Right cardiac atrium (tissue), 5 donors: ENCODE data around the gene FGFRL1. TPM values are rescaled to one million over a fixed set of nuclear protein-coding genes. Genes with fewer than 3 reads are reported as not detected.

ENCODE experiments used
- ATAC-seq, 2 donors: fragments of 200-7000 bp; cut with Tn5 transposase; one replicate each; pipeline versions ENCODE4 v1.8.0 to v1.9.1; 2020; ENCODE audit warnings: moderate library complexity in 2 of 2, mild to moderate bottlenecking in 1 of 2
- DNase-seq, 3 donors: peaks; one replicate each; pipeline ENCODE4 v3.0.0-alpha.2; 2020
- H3K27ac ChIP-seq: one replicate; pipeline ENCODE4 v1.5.1; 2013; ENCODE audit warnings: mild to moderate bottlenecking, low read length, control low read depth, moderate library complexity
- H3K27me3 ChIP-seq: one replicate; pipeline ENCODE4 v1.6.1; 2013; ENCODE audit not compliant: control insufficient read depth, insufficient read depth
- H3K4me1 ChIP-seq: one replicate; pipeline ENCODE4 v1.6.1; 2013; ENCODE audit warnings: low read length; ENCODE audit not compliant: control insufficient read depth, insufficient read depth
- H3K4me3 ChIP-seq: one replicate; pipeline ENCODE4 v1.5.1; 2013; ENCODE audit warnings: low read length, control low read depth
- H3K9me3 ChIP-seq: one replicate; pipeline ENCODE4 v1.6.1; 2013; ENCODE audit warnings: low read length; ENCODE audit not compliant: control insufficient read depth
- WGBS: extraction: QIAGEN DNeasy Blood & Tissue Kit; methylation state at CpG from one replicate; pipeline ENCODE4 v1.1.7; 2013; 5-methylcytosine and 5-hydroxymethylcytosine counted together
- intact Hi-C, 4 donors: fragments of 100-400 bp; cut with DNase I; formaldehyde crosslinking; loops; one replicate each; pipeline versions ENCODE4 v1.11.0 to v1.14.0; 2022 to 2023
- polyA plus RNA-seq: library from polyadenylated mRNA; stranded (reverse); fragments of 200-250 nt; gene quantifications from one replicate; pipeline ENCODE4 v1.2.3, GENCODE V29; 2013
- total RNA-seq, 4 donors: library from RNA; stranded (reverse); fragmentation: NEBNext Ultra II Directional; extraction: Animal tissue kit (Norgen Biotek cat#: 25700); gene quantifications; one replicate each; pipeline ENCODE4 v1.2.1, GENCODE V29; 2021
- donor health status: healthy with polysubstance abuse.
- donor health status: DM: no; HTN: yes; CAD: no.
- donor health status: DM: no; HTN: no; CAD: no.
- donor health status: DM: no; HTN: yes; CAD: no; lungs with severe emphysema.
- donor health status: DM: yes; HTN: yes; CAD: no.

FGFRL1 gene
- total and polyA plus RNA-seq, 5 donors = 17.4 to 21.7 (median 19.2) TPM

GRCh38 chr4:1060621-1061020 is 49.2 kb downstream of the FGFRL1 start:
- no peaks in the 10 kb centered on the region for H3K27me3 ChIP-seq
- H3K27ac ChIP-seq = no peak overlapping the region
- DNase-seq = no peak
- H3K4me1 ChIP-seq = no peaks in the 10 kb centered on the region
- no peak for ATAC-seq
- WGBS = 92% methylated on average over 9 of the region's 9 CpGs
- no peaks in the 10 kb centered on the region for H3K9me3 ChIP-seq
- no peak overlapping the region for H3K4me3 ChIP-seq
- intact Hi-C loops = no loop called here

- 76% methylated on average over 14 of the region's 14 CpGs for WGBS
- H3K4me1 ChIP-seq = no peaks in the 10 kb centered on the region
- H3K4me3 ChIP-seq = no peak overlapping the region
- no peak overlapping the region for H3K27ac ChIP-seq
- no peak for ATAC-seq
- H3K9me3 ChIP-seq = no peaks in the 10 kb centered on the region
- intact Hi-C loops = no loop called here
- H3K27me3 ChIP-seq = no peaks in the 10 kb centered on the region
- no peak for DNase-seq
Measured at GRCh38 chr4:1061056-1061700, 49.8 kb downstream of the FGFRL1 start.

- no peak for DNase-seq
- H3K27me3 ChIP-seq = no peaks in the 10 kb centered on the region
Measured at GRCh38 chr4:1061760-1062159, 50.3 kb downstream of the FGFRL1 start.

GRCh38 chr4:1062419-1062818 is 51.0 kb downstream of the FGFRL1 start:
- intact Hi-C loops = no loop called here
- no peaks in the 10 kb centered on the region for H3K4me1 ChIP-seq
- no peak overlapping the region for H3K4me3 ChIP-seq
- WGBS = 44% methylated on average over 7 of the region's 7 CpGs
- no peak overlapping the region for H3K27ac ChIP-seq
- no peaks in the 10 kb centered on the region for H3K9me3 ChIP-seq
- DNase-seq = no peak
- ATAC-seq = no peak
- no peaks in the 10 kb centered on the region for H3K27me3 ChIP-seq

More at GRCh38 chr4:1061760-1062159, 50.3 kb downstream of the FGFRL1 start:
- H3K4me1 ChIP-seq = no peaks in the 10 kb centered on the region
- 57% methylated on average over 6 of the region's 6 CpGs for WGBS
- intact Hi-C loops = no loop called here
- no peak for ATAC-seq
- H3K27ac ChIP-seq = no peak overlapping the region
- no peaks in the 10 kb centered on the region for H3K9me3 ChIP-seq
- no peak overlapping the region for H3K4me3 ChIP-seq

DNA sequence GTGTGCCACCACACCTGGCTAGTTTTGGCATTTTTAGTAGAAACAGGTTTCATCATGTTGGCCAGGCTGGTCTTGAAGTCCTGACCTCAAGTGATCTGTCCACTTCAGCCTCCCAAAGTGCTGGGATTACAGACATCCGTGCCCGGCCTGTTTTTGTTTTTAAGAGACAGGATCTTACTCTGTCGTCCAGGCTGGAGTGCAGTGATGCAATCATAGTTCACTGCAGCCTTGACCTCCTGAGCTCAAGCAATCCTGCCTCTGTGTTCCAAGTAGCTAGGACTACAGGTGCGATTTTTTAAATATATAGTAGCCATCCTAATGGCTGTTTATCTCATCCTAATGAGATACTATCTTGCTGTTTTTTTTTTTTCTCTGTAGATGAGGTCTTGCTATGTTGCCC is 54.3 kb downstream of the FGFRL1 start:
- DNase-seq = no peak
- Histone ChIP-seq H3K27ac (no peak overlapping the region), H3K4me3 (no peak overlapping the region), H3K27me3 (no peaks in the 10 kb centered on the region), H3K4me1 (no peaks in the 10 kb centered on the region), H3K9me3 (no peaks in the 10 kb centered on the region)
- no peak for ATAC-seq
- intact Hi-C loops = no loop called here
- 23% methylated on average over 4 of the region's 4 CpGs for WGBS

GRCh38 chr4:1069394-1069793 is 58.0 kb downstream of the FGFRL1 start:
- no peak for ATAC-seq

GRCh38 chr4:1072830-1073446 is 61.5 kb downstream of the FGFRL1 start:
- H3K4me3 ChIP-seq = no peak overlapping the region
- intact Hi-C loops = no loop called here
- H3K27me3 ChIP-seq = no peaks in the 10 kb centered on the region
- no peak overlapping the region for H3K27ac ChIP-seq
- DNase-seq = peak in 2 of 3 donors; percentile 55 to 72
- WGBS = 24% methylated on average over 11 of the region's 11 CpGs
- H3K4me1 ChIP-seq = no peaks in the 10 kb centered on the region
- no peaks in the 10 kb centered on the region for H3K9me3 ChIP-seq
- peak; percentile 83 to 84 for ATAC-seq

More at GRCh38 chr4:1069394-1069793, 58.0 kb downstream of the FGFRL1 start:
- no peak overlapping the region for H3K4me3 ChIP-seq
- no peaks in the 10 kb centered on the region for H3K4me1 ChIP-seq
- DNase-seq = no peak
- no peaks in the 10 kb centered on the region for H3K9me3 ChIP-seq
- H3K27ac ChIP-seq = no peak overlapping the region
- H3K27me3 ChIP-seq = no peaks in the 10 kb centered on the region
- intact Hi-C loops = no loop called here
- WGBS = 83% methylated on average over 7 of the region's 7 CpGs

GRCh38 chr4:1074077-1074476 is 62.7 kb downstream of the FGFRL1 start:
- Histone ChIP-seq H3K4me1 (no peaks in the 10 kb centered on the region), H3K27ac (no peak overlapping the region), H3K9me3 (no peaks in the 10 kb centered on the region), H3K4me3 (no peak overlapping the region), H3K27me3 (no peaks in the 10 kb centered on the region)
- DNase-seq (no peak), ATAC-seq (no peak)
- 81% methylated on average over 9 of the region's 9 CpGs for WGBS
- intact Hi-C loops = no loop called here

- Histone ChIP-seq H3K27ac (no peak overlapping the region), H3K4me3 (no peak overlapping the region), H3K4me1 (no peaks in the 10 kb centered on the region), H3K27me3 (no peaks in the 10 kb centered on the region), H3K9me3 (no peaks in the 10 kb centered on the region)
- ATAC-seq (no peak), DNase-seq (no peak)
- WGBS = 70% methylated on average over 7 of the region's 7 CpGs
- intact Hi-C loops = no loop called here
Measured at GRCh38 chr4:1075225-1075624, 63.8 kb downstream of the FGFRL1 start.

DNA sequence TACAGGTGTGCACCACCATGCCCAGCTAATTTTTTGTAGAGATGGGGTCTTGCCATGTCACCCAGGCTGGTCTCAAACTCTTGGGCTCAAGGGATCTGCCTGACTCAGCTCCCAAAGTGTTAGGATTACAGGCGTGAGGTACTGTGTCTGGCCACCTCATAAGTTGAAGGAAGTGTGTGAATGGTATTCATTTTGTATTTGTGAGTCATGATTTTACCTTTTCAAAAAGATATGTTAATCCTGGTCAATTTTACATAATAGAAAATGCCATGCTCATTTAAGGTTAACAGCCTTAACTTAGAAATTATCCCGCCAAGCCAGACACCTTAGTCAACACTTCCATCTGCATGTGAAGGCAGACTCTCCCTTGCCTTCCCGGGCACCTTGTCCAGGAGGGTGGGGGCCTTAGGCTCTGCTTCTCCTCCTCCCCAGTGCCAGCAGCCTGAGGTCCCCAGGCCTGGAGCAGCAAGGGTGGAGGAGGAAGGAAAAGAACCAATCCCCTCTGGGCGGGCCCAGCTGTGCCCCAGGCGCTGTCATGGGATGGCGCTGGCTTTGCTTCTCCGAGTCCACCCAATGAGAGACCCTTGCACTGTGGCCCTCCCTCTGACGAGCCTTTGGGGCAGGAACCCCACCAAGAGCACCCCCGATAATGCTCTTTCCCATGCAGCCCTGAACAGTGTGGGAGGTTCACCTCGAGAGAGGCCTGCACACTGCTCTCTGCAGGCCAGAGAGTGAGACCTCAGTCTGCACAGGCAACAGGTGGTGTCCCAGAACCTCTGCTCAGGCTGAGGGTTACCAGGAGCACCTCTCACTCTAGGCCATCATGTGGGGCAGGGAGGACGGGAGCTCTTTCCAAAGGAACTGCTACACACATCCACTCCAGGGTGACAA is 64.6 kb downstream of the FGFRL1 start:
- Histone ChIP-seq H3K27me3 (no peaks in the 10 kb centered on the region), H3K4me3 (no peak overlapping the region), H3K4me1 (no peaks in the 10 kb centered on the region), H3K27ac (no peak overlapping the region), H3K9me3 (no peaks in the 10 kb centered on the region)
- WGBS = 69% methylated on average over 11 of the region's 11 CpGs
- intact Hi-C loops = no loop called here
- ATAC-seq = no peak
- no peak for DNase-seq
